HG03280 (cell line): ENCODE data around the gene AFMID.
"Not testable (repeated sequence)": the region's sequence is repeated elsewhere in the genome, so short reads cannot be mapped to it uniquely, and the experiment has no call there.

Experiments used
- ATAC-seq: cut with Tn5 transposase; IDR thresholded peaks from one replicate; pipeline ENCODE4 v1.9.1; 2021; ENCODE audit warnings: mild to moderate bottlenecking, moderate library complexity; ENCODE audit not compliant: unreplicated experiment

AFMID gene

GRCh38 chr17:78219396-78220150 lies 32.4 kb downstream of the AFMID start:
- no peak for ATAC-seq

GRCh38 chr17:78223061-78223460 lies 35.9 kb downstream of the AFMID start:
- ATAC-seq: no peak

GRCh38 chr17:78223765-78224164 lies 36.6 kb downstream of the AFMID start:
- ATAC-seq: no peak

- ATAC-seq: no peak
Observed at GRCh38 chr17:78224231-78225087, 37.3 kb downstream of the AFMID start.

GRCh38 chr17:78225088-78225865 lies 38.1 kb downstream of the AFMID start:
- no peak for ATAC-seq

- no peak for ATAC-seq
Observed at GRCh38 chr17:78226055-78226758, 39.0 kb downstream of the AFMID start.

GRCh38 chr17:78226759-78227454 lies 39.7 kb downstream of the AFMID start:
- ATAC-seq: no peak

- ATAC-seq: no peak
Observed at GRCh38 chr17:78227455-78227916, 40.3 kb downstream of the AFMID start.

GRCh38 chr17:78228176-78228575 lies 41.0 kb downstream of the AFMID start:
- no peak for ATAC-seq

GRCh38 chr17:78230252-78230962 lies 43.2 kb downstream of the AFMID start:
- no peak for ATAC-seq

- no peak for ATAC-seq
Observed at GRCh38 chr17:78230996-78231935, 44.1 kb downstream of the AFMID start, which contains the start of gene TMEM235. TSS of gene TMEM235 (plus strand) at chr17:78231631. CDS start at chr17:78232024, 393 bp downstream.

- no peak for ATAC-seq
Observed at GRCh38 chr17:78231991-78232858, 45.1 kb downstream of the AFMID start.

GRCh38 chr17:78232859-78233173 lies 45.7 kb downstream of the AFMID start:
- ATAC-seq: no peak

- no peak for ATAC-seq
Observed at GRCh38 chr17:78233678-78234077, 46.5 kb downstream of the AFMID start.

- ATAC-seq: no peak
Observed at GRCh38 chr17:78234261-78234865, 47.2 kb downstream of the AFMID start.

GRCh38 chr17:78235022-78235421 lies 47.9 kb downstream of the AFMID start:
- ATAC-seq: not testable (repeated sequence)

GRCh38 chr17:78235885-78236284 lies 48.7 kb downstream of the AFMID start:
- ATAC-seq: no peak
